ENCODE measurements around the gene KRTAP1-1. TPM values are rescaled to one million over a fixed set of nuclear protein-coding genes. Genes with fewer than 3 reads are reported as not detected.

Gene KRTAP1-1
- total and polyA plus RNA-seq, 2 of the 4 experiments (the other 2 are of a cell fraction) = 0.90 to 1.2 TPM

DNA sequence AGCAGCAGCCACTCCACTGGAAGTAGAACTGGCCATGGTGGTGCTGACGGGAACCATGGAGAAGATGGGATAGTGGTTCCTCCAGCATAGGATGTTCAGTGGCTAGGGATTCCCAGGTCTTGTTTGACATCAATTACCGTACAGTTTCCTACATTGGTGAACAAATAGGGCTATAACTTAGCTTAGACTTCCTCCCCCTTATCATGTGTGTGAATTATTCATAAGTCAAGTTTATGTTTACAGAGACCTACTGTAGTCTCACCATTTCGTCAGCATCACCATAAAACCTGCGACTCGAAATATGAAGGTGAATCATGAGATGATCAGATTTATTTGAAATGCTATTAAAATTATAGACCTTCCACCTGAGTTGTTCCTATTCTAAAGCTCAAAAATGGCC, 17.5 kb upstream of the KRTAP1-1 start:
- Histone ChIP-seq H4K8ac (ENCODE audit: low read depth in 2 of 2, low read length in 2 of 2) (peak overlapping the region; percentile 70 to 82), H2AK5ac (ENCODE audit: low read depth, low read length) (peak overlapping the region; percentile 85), H2BK20ac (ENCODE audit: low read depth, low read length) (peak overlapping the region; percentile 96), H4K20me1 (ENCODE audit: insufficient read depth, low read length) (no peaks in the 10 kb centered on the region), H4K5ac (ENCODE audit: low read depth, low read length) (peak overlapping the region; percentile 97), H4K91ac (ENCODE audit: insufficient read depth, low read depth, low read length) (peak overlapping the region; percentile 86), H2BK120ac (ENCODE audit: low read depth, low read length) (peak overlapping the region; percentile 95), H3K23ac (ENCODE audit: low read depth, low read length) (peak overlapping the region; percentile 60; the same call in 1 of the 2 replicates), H3K27ac (ENCODE audit: insufficient read depth, low read length) (peak overlapping the region; percentile 63), H2AFZ (replicated peaks; ENCODE audit: low read length, poor library complexity) (no peak overlapping the region), H3K56ac (ENCODE audit: extremely low read depth, insufficient read depth, low read length) (peak overlapping the region; percentile 83), H2BK15ac (ENCODE audit: low read depth, low read length) (peak overlapping the region; percentile 48), H3K4me1 (ENCODE audit: control insufficient read depth, insufficient read depth, low read length) (peaks cover 16% of the 10 kb centered on the region), H3K9me3 (ENCODE audit: control insufficient read depth, insufficient read depth, low read length) (no peaks in the 10 kb centered on the region), H3K14ac (replicated peaks; ENCODE audit: low read depth, low read length) (peak overlapping the region; percentile 89), H3K9me1 (ENCODE audit: insufficient read depth, low read length) (peaks cover 2% of the 10 kb centered on the region; the same call in 1 of the 2 replicates), H3K79me1 (ENCODE audit: low read depth in 1 of 2, low read length in 2 of 2) (no peaks in the 10 kb centered on the region), H3K4me3 (ENCODE audit: insufficient read depth, low read depth, low read length) (no peak overlapping the region), H2AK9ac (replicated peaks; ENCODE audit: low read depth, low read length, poor library complexity) (peak overlapping the region; percentile 2), H3K18ac (ENCODE audit: low read depth, low read length) (peak overlapping the region; percentile 99), H3K9ac (ENCODE audit: low read depth, low read length) (no peak overlapping the region; the same call in 1 of the 2 replicates), H3K36me3 (ENCODE audit: control insufficient read depth, insufficient read depth, low read length) (no peaks in the 10 kb centered on the region), H2BK5ac (ENCODE audit: low read depth, low read length, poor library complexity, severe bottlenecking) (peak overlapping the region; percentile 80), H3K4me2 (ENCODE audit: low read depth, low read length) (peak overlapping the region; percentile 13; the same call in 1 of the 2 replicates), H3K4ac (ENCODE audit: low read depth, low read length) (peak overlapping the region; percentile 91), H3K27me3 (ENCODE audit: control insufficient read depth, insufficient read depth, low read length) (no peaks in the 10 kb centered on the region)
- WGBS, 2 experiments (ENCODE audit: extremely low coverage in 2 of 2, insufficient read length in 1 of 2) = no CpG with 5 or more reads among the region's 5 CpGs
- peak; percentile 57 for DNase-seq
- ATAC-seq (ENCODE audit: low read depth) = no peak
- dilution Hi-C loops (cut with HindIII; ENCODE audit: low sequenced_read_pairs, unreplicated experiment) (no loop called here), intact Hi-C loops (cut with micrococcal nuclease) (loop anchor here (5.0 kb wide), 1 partner anchor 101 kb away; no protein-coding TSS in a partner anchor), in situ Hi-C loops (cut with MboI; ENCODE audit: low sequenced_read_pairs) (no loop called here)
- ChIA-PET POLR2A (ENCODE audit: unreplicated experiment) (interaction anchor here (0.8 to 3.0 kb wide), 2 partner anchors 10 to 149 kb away, joined by 5 to 12 read pairs; no protein-coding TSS in a partner anchor), CTCF (interaction anchor here (0.7 kb wide), 1 partner anchor 255 kb away, joined by 3 read pairs; no protein-coding TSS in a partner anchor)
- TF ChIP-seq POLR2A (IDR thresholded peaks at IDR 0.05; ENCODE audit: low read depth, low read length) (no peak), RAD21 (IDR thresholded peaks at IDR 0.05; ENCODE audit: low read length) (no peak), MAZ (IDR thresholded peaks at IDR 0.05; ENCODE audit: borderline replicate concordance, low read depth, low read length) (no peak), NFE2L2 (IDR thresholded peaks at IDR 0.05; ENCODE audit: low read depth, low read length) (no peak), CTCF (conservative IDR thresholded peaks at IDR 0.05; ENCODE audit: low read depth, low read length) (no peak), MXI1 (IDR thresholded peaks at IDR 0.05; ENCODE audit: borderline replicate concordance, low read depth, low read length) (no peak), CHD1 (IDR thresholded peaks at IDR 0.05; ENCODE audit: low read depth, low read length) (no peak), RFX5 (IDR thresholded peaks at IDR 0.05; ENCODE audit: low read depth, low read length) (no peak), MAFK (IDR thresholded peaks at IDR 0.05; ENCODE audit: low read depth, low read length) (no peak), RCOR1 (IDR thresholded peaks at IDR 0.05; ENCODE audit: insufficient replicate concordance, low read length) (no peak), SMC3 (IDR thresholded peaks at IDR 0.05; ENCODE audit: low read depth, low read length) (no peak)
- BruUV-seq (replicated peaks) = no TSS peak
